Stimulated activated CD4-positive, alpha-beta T cell treated with anti-CD3 and anti-CD28 coated beads, Interleukin-12 subunit alpha, Interleukin-12 subunit beta, amount 100 ng/mL, for 48 hours (primary cell): Measurements from ENCODE around the gene TFAM.
A peak's percentile ranks its signal among the peaks of the same experiment; 100 is the strongest.
"Not testable (repeated sequence)": the region's sequence is repeated elsewhere in the genome, so short reads cannot be mapped to it uniquely, and the experiment has no call there.

ENCODE experiments used
- DNase-seq, 3 donors: peaks; one replicate each; pipeline ENCODE4 v3.0.0-alpha.2; 2020; ENCODE audit warnings: low read depth in 2 of 3, low spot score in 1 of 3

The TFAM gene

DNA sequence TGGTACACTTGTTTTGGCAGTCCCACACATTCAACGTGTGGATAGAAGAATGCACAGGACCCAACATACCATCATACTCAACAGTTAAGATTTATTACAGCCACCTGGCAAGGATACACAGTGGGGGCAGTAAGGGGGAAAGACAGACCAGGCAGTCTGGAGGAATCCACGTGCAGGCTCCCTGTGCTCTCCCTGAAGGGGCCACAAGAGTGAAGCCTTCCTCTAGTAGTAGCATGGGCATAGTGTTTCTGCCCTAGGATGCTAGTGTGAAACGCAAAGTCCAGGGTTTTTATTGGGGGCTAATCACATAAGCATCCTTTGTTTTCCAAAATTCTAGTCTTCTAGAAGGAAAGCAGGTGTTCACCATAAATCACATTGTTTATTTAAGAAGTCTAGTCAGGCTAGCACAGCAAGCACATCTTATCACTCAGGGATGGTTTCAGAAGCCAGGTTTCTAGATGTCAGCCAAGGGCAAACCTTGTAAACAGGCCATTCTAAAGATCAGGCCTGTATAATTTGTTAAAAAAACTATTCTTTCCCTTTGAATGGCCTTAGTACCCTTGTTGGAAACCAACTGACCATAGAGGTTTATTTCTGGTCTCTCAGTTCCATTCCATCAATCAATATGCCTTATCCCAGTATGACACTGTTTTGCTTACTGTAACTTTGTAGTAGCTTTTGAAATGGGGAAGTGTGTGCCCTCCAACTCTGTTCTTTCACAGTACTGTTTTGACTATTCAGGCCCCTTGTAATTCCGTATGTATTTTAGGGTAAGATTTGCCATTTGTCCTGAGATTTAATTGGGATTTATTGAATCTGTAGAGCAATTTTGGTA, 12.4 kb upstream of the TFAM start:
- no peak for DNase-seq

DNA sequence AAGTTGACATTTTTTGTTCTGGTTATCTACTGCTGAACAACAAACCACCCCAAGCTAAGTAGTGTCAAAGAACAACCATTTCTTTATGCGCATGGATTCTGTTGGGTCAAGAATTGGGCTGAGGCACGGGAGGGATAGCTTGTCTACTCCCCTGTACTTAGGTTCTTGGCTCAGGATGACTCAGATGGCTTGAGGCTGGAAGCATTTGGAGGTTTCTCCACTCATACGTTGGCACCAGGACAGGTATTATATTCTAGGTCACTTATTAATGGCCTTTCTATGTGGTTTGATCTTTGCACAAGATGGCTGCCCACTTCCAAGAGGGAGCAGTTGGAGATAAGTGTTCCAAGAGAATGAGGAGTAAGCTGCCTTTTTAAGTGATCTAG, 11.8 kb upstream of the TFAM start:
- no peak for DNase-seq

GRCh38 chr10:58382489-58382995, 2.7 kb upstream of the TFAM start:
- DNase-seq, result no peak

DNA sequence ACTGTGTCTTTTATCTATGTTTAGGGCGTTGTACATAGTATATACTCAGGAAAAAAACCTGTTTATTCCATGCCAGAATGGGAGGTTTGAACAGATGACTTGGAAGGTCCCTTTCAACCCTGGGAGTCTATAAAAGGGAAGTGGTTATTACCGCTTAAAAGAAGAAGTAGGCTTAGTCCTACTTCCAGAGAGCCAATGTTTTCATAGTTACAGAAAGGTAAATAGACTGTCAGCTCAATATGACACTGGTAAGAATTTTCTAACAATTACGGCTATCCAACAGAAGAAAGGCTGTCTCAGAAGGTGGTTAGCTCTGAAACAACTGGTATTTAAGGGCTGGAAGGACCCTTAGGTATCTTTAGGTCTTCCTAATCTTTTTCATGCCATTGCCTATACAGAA, 1.1 kb upstream of the TFAM start:
- DNase-seq, result no peak

DNA sequence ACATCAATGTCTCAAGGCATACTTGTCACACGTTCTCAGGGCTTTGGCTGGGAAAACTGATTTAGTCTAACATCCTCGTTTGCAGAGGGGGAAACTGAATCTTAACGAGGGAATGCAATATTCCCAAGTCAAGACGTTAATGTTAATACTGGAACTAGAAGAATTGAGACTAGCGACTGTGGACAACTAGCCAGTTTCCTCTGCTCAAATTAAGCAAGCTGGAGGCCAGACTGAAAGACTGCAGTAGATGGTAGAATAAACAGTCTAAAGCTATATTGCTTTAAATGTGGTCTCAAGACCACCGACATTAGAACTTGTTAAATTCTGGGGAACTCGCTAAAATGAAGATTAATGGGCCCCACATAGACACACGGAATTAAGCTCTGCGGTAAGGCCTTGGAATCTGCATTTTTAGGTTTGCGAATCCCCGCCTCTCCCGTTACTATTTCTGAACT, 639 bp upstream of the TFAM start:
- DNase-seq, result no peak

- peak in 1 of 3 donors; percentile 8 for DNase-seq
Observed at GRCh38 chr10:58385784-58386112, 538 bp downstream of the TFAM start.

DNA sequence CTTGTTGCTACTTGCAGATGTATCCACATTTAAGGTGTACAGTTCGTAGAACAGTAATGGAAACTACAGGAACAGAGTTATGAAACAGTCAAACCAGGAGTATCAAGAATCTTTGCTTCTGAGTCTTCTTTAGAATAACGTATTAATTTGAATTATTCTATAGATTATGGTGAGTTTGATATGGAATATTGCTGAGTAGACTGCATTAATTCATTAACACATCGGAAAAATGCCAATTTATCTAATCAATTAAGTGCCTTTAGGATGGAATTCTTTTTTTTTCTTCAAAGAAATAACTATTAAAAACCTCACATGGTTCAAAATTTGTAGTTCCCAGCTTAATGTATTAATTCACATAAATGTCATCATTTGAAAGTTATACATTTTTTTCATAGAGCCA, 3.8 kb downstream of the TFAM start:
- DNase-seq, result no peak

GRCh38 chr10:58393317-58393716, 8.1 kb downstream of the TFAM start:
- no peak for DNase-seq

GRCh38 chr10:58394471-58394870, 9.3 kb downstream of the TFAM start:
- DNase-seq, result no peak

DNA sequence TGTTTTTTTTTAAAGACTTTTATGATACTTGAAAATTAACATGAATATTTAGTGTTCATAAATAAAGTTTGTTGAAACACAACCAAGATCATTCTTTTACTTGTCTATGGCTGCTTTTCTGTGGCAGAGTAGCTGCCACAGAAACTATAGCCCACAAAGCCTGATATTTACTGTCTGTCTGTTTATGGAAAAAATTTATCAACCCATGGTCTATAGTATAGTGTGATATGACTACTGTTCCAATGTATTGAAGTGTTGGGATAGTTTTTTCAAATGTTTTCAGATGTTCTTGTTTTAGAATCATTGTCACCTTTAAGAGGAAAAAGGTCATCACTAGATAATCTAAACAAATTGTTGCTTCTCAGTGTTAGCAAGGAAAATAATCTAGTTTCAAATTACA, 10.8 kb downstream of the TFAM start:
- DNase-seq, result no peak

DNA sequence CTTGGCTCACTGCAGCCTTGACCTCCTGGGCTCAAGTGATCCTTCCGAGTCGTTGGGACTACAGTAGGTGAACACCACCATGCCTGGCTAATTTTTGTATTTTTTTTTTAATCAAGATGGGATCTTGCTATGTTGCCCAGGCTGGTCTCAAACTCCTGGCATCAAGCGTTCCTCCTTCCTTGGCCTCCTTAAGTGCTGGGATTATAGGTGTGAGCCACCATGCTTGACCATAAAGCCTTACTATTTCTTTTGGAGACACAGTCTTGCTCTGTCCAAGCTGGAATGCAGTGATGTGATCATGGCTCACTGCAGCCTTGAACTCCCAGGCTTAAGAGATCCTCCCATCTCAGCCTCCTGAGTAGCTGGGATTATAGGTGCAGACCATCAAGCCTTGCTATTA, 12.6 kb downstream of the TFAM start:
- no peak for DNase-seq

GRCh38 chr10:58399410-58399809, 14.2 kb downstream of the TFAM start:
- no peak for DNase-seq

DNA sequence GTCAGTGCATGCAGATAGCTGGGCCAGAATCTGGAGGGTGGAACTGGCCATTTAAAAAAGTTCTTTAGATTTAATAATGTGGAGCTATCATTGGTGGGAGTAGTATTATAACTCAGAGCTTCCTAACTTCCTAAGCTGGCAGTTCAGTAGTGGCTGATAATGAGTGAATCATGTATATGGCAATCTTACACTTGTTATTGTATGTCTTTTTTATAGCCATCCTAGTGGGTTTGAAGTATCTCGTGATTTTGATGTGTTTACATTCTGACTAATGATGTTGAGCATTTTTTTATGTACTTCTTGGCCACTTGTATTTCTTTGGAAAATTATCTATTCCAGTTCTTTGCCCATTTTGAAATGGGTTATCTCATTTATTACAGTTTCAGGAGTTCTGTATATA, 15.4 kb downstream of the TFAM start:
- DNase-seq, result no peak

- DNase-seq, result no peak
Observed at GRCh38 chr10:58404001-58404400, 18.8 kb downstream of the TFAM start.

GRCh38 chr10:58409956-58410610, 24.9 kb downstream of the TFAM start:
- no peak for DNase-seq

DNA sequence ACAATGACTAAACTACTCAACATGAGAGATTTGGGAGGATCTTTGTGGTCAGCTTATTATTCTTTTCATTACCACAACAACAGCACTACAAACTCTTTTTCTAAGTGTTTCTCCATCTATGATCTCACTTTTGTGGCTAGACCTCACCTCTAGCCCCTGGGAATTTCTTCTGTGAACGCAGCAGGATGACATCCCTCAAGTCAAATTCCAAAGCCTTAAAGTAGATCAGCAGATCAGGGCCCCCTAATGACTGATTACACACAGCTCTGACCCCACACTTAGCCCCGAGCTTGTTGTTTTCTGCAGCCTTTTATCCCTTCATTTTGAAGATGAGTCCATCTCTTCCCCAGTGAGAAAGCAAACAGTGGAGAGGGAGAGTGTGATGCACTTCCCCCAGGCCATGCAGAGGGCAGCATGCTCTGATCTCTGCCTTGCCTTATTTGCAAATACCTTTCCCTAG, 27.3 kb downstream of the TFAM start:
- DNase-seq, result no peak

DNA sequence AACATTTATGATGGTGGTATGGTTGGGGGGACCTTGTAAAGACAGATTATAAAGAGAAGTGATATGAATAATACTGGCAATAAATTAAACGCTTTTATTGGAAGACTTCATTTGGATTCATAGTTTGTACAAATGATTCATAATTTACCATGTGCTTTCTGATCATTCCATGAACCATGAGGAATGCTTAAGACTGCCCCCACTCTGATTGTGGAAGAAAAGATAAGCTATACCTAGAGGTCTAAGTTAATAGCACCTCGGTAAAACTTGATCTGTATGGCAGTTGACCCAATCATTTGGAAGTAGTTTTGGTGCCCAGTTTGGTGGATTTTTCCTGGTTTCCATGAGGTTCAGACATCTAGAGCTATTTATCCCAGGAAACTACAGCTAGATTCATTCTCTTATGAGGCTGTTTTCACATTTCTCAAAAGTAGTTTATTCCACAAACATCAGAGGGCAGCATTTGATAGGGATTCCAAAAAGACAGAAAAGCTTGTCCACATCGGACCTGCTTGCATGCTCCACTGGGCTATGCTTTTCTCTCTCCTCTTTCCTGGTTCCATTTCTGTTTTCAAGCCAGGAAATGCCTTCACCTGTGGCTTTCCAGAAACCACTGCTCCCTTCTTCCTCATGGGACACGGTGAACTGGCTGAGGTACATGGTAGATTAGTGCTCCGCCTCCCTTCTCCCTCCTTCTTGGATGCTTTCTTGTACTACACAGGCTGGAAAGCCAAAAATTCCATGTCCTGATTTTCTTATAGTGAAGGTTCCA, 29.2 kb downstream of the TFAM start:
- DNase-seq, result no peak

GRCh38 chr10:58415757-58416156, 30.5 kb downstream of the TFAM start:
- DNase-seq, result no peak

- not testable (repeated sequence) for DNase-seq
Observed at GRCh38 chr10:58417902-58418301, 32.7 kb downstream of the TFAM start.

DNA sequence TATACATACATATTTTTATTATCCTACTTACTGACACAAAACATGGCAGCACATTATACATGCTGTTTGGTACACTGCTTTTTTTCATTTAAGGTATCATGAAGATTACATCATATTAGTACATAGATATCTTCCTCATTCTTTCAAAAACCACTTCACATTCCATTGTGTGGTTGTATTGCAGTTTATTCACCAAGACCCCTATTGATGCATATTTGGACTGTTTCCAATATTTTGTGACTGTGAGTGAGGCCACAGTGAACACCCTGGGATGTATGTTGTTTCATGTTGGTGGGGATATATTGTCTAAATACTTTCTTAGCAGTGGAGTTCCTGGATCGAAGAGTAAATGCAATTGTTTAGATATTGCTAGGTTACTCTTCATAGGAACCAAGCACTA, 39.0 kb downstream of the TFAM start:
- DNase-seq, result no peak

GRCh38 chr10:58428436-58428835, 43.2 kb downstream of the TFAM start:
- DNase-seq, result not testable (repeated sequence)

DNA sequence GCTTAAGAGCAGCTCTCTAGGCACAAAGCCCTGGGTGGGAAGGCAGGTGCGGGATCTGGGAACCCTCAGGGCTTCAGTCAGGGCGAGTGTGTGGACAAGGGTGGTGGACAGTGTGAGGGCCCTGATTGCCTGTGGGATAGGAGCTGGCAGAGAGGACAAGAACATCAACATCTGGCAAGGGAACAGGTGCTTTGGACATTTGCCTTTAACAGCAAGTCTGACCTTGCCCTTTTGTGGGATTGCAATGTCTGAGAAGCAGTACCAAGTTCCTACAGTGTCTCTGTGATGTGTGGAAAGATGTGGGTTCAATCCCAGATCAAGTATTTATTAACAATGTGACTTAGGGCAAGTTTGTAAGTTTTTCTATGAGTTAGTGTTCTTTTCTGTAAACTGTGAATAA, 46.7 kb downstream of the TFAM start:
- DNase-seq, result no peak
